NCI-H748 treated with DMSO at 0.1 percent for 48 hours (cell line): ENCODE results near the gene GRB2.
"Not testable (repeated sequence)": the region's sequence is repeated elsewhere in the genome, so short reads cannot be mapped to it uniquely, and the experiment has no call there.

Experiments
- DNase-seq: peaks from one replicate; lab custom pipeline; 2025; lab: John Stamatoyannopoulos, UW

The GRB2 gene

DNA sequence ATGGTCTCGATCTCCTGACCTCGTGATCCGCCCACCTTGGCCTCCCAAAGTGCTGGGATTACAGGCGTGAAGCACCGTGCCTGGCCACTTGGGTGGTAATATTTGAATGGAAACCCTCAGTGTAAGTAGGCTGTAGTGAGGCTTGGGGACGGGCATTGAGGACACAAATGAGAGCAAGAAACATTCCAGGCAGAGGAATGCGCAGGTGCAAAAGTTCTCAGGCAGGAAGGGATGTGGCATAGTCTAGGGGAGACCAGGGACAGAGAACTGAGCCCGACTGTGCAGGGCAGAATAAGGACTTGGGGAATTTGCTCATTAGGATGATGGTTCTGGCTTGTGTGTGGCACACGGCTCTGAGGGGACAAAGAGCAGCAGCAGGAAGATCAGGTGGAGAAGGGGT is 54.8 kb downstream of the GRB2 start:
- no peak for DNase-seq

DNA sequence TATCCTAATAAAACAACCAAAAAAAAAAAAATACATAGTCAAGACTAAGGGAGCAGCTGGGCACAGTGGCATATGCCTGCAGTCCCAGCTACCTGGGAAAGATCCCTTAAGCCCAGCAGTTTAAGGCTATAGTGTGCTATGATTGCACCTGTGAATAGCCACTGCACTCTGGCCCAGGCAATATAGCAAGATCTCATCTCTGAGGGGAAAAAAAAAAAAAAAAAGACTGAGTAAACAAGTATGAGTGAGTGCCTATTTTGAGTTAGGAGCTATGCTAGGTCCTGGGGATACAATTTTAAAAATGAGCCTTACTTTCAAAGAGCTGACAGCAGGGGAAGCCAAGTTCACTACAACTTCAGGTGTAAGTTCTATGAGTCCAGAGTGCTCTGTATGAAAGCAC is 55.4 kb downstream of the GRB2 start:
- DNase-seq, result no peak

DNA sequence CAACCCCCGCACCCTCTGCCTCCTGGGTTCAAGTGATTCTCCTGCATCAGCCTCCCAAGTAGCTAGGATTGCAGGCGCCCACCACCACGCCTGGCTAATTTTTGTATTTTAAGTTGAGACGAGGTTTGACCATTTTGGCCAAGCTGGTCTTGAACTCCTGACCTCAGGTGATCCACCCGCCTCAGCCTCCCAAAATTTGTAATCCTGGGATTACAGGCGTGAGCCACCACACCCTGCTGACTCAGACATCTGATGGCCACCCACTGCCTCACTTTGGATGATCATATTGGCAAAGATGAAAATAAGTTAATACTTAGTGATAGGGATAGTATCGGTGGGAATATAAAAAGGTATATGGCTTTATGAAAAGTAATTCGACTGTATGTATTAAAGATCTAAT is 55.9 kb downstream of the GRB2 start:
- no peak for DNase-seq

DNA sequence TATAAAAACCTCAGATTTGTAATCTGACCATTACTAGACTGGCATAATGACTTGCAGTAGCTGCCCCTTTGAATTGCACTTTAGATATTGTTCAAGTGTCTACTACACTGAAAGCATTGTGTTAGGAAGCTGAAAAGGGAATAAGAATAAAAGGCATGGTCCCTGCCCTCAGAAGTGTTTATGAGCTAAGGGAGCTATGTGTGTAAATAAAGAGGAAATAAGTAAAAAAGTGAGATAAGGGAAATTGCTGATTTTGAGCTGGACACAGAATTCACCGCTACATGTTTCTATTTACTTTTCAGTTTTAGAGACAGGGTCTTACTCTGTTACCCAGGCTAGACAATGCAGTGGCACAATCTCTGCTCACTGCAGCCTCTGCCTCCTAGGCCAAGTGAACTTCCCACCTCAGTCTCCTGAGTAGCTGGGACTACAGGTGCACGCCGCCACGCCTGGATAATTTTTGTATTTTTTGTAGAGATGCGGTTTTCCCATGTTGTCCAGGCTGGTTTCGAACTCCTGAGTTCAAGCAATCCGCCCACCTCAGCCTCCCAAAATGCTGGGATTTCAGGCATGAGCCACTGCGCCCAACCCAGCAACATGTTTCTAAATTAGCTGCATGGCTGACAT is 57.0 kb downstream of the GRB2 start:
- no peak for DNase-seq

DNA sequence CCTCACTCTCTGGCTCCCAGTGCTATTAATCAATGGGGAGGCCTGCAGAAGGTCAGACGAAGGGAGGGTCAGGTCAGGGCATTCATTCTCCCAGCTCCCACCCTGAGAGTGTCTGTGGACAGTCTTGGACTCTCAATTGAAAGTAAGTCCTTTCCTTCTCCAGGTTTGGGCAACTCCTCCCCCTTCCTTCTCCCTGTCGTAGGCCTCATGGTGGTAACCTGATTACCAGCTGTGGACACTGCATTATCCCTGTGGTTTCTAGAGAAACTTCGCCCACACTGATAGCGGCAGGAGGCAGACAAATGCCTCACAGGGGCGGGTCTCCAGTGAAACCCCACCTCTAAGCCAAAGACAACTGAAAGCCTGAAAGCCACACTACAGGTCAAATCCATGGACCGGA is 58.6 kb downstream of the GRB2 start:
- no peak for DNase-seq

DNA sequence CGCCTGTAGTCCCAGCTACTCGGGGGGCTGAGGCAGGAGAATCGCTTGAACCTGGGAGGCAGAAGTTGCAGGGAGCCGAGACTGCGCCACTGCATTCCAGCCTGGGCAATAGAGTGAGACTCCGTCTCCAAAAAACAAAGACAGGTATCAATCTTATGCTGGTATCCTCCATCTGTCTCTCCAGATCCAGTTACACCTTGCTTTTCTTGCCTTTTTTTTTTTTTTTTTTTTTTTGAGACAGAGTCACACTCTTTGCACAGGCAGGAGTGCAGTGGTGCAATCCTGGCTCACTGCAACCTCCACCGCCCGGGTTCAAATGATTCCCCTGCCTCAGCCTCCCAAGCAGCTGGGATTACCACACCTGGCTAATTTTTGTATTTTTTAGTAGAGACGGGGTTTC is 59.1 kb downstream of the GRB2 start:
- DNase-seq, result not testable (repeated sequence)

DNA sequence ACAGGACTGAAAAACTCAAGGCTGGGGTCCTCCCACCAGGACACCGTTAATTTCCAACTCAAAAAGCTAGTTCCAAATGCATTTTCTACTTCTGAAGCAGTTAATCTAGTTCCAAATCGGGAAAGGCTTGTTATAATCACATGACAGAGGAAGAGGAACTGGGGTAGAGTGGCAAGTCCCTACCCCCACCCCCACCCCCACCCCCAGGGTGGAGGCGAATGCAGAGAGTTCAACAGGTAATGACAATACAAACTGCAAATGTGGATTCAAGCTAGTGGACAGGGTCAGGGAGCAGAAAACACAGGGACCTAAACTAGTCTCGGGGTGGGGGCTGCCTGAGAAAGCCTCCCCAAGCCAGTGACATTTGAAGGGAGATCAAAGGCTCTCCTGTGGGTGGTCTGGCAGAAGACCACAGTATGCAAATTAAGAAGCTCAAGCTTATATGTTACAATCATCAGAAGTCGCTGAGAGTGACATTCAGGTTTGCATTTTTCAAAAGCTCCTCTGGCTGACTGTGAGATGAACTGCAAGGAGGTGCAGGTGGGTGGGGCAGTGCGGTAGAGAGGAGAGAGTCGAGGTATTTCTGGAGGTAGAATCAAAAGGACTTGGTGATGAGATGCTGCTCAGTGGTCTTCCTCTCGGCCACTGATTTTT is 59.8 kb downstream of the GRB2 start:
- DNase-seq, result no peak

DNA sequence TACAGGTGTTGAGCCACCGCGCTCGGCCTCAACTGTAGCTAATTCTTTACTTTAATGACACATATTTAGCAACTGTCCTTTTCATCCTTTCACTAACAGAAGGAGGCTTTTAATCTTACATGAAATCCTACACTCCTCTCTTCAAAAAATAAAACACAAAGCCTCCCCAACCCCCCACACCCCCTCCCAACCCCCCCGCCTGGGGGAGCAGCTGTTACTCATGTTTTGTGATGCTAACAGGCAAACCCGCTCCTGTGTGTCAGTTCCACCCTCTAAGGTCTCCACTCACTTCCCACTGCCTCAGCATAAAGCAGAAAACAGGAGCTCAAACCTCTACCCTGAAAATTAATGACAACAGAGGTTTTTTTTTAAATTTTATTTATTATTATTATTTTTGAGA is 60.8 kb downstream of the GRB2 start:
- DNase-seq, result no peak

DNA sequence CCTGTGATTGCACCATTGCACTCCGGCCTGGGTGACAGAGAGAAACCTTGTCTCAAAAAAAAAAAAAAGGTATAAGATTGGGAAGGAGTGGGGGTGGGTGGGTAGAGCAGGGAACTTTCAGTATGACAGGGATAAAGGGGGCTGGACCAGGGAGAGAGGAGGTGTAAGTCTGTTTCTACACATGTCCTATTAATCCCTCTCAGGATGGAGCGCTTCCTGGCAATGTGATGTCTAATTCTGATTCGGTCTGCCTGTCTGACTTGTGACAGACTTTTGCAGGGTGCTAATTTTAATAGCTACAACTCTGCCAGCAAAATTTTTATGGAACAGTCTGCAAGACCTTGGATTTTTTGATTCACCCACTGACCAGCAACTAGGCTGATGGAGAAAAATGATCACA is 62.5 kb downstream of the GRB2 start:
- DNase-seq, result no peak

DNA sequence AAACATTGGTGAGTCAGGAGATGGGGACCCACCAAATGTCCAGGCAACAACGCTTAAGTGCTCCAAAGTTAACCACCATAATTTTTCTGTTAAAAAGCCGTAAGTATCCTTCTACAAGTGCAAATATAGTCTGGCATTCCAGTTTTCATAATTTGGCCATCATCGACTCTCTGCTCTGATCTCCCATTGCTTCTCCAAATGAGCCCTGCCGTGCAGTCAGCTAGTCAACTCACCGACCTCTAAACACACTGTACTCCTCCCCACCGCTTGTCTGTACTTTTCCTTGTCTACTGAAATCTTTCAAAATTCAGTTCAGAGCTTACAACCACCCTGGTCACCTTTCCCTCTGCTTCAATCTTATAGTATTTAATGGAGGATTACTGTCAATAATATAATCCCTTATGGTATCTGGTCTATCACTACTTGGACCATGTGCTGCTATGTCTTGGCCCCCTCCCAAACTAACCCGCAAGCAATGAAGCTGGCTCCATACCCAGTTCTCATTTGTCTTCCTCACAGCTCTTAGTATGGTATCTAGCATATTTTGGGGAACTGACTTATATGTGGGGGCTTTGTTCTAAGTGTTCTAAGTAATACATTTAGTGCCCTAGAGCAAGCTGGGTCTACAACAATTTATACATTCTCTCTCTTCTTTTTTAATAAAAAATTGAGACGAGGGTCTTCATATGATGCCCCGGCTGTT is 63.5 kb downstream of the GRB2 start:
- DNase-seq, result no peak

DNA sequence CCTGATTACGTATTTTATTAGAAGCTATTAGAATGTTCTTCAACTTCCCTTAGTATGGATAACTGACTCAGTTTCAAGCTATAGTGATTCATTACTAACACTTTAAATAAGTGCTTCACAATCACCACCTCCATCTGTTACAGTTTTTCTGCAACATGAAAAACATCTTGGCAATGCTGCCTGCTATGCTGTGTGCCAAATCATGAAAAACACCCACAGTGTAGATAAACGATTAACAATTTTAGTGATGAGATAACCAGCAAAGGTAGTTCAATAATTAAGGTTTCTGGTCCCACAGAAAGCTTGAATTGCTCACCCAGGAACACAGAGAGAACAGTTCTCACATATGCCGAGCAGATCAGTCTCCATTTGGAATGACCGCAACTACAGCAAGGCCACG is 64.8 kb downstream of the GRB2 start:
- DNase-seq, result no peak

DNA sequence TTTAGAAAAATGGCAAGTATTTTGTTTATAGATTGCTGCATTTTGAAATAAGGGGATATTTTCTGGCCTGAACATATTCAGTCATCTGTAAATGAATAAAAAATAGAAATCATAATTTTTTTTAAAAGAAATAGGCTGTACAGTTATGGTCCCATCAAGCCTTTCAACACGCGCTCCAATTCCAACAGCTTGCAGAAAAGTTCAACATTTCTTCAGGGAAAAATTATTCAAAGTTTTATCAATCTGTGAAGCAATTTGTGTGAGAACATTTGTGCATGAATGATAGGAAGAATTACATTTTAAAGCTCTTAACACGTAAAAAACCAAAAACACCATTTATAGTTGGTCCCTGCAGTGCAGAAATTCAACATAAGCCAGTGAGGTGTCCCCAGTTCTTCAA is 65.5 kb downstream of the GRB2 start:
- DNase-seq, result no peak

DNA sequence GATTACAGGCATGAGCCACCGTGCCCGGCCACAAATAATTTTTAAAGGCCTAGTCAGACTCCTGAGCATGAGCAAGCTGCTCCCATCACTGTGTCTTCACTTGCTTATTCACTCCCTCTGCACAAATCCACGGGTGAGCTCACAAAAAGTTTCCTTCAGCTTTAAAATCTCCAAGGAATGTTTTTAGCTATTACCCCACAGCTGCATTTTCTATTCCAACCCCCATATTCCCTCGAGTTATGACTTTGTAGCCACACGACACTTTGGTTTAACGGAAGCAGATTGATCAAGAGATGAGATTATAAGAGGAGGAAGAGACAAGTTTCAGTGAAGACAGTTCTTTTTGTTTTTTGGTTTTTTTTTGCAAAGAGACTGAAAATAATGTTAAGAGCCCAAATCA is 67.1 kb downstream of the GRB2 start:
- no peak for DNase-seq

DNA sequence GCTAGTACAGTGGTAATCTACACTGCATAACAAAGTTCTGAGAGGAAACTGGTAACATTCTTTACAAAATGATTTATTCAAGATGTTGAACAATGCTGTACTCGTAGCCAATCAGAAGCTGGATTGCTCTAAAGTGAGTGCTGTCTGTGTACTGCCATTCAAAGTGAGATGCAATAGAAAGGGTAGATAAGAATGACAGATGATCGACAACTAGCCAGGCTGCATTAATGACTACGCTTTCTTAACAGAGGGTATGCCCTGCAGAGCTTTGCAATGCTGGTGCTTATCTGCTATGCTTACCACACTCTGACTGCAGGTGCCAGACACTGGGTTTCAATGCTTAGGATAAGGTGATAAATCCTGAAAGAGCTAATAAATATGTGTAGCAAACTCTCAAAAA is 70.2 kb downstream of the GRB2 start:
- DNase-seq, result no peak

DNA sequence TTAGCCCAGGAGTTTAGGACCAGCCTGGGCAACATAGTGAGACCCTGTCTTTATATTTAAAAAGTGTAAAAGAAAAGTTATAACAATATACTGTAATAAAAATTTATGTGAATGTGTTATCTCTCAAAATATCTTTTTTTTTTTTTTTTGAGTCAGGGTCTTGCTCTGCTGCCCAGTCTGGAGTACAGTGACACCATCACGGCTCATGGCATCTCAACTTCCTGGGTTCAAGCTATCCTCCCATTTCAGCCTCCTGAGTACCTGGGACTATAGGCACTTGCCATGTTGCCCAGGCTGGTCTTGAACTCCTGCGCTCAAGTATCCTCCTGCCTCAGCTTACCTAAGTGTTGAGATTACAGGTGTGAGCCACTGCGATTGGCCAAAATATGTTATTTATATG is 70.8 kb downstream of the GRB2 start:
- DNase-seq, result no peak

DNA sequence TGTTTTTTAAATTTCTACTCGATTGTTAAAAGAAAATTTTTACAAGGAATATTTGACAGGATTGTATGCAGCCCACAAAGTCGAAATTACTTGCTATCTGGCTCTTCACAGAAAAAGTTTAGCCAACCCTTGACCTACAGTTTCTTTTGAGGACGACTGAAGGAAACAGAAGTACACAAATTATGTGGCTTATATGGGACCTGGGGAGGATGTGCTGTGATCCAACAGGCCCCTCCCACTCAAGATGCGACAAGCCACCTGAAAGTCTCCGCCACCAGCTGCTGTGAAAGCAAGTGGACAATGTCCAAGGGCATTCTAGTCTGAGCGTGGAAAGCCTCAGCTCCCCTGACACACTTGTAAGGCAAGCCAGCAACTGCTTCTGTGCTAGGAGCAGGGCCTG is 73.8 kb downstream of the GRB2 start:
- DNase-seq, result no peak

DNA sequence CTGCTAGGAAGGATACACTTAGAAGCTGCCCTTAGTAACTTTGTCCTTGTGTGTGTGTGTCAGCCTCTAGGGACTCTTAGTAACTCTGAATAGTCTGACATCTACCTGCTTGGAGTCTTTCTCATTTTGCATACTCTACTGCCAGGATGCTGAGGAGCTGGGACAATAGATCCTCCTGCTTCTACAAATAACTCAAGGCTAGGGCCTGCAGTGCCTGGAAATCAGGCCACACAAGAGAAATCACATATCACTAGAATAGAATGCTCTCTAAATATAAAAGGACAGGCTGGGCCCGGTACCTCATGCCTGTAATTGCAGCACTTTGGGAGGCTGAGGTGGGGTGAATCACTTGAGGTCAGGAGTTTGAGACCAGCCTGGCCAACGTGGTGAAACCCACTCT is 77.7 kb downstream of the GRB2 start:
- no peak for DNase-seq

DNA sequence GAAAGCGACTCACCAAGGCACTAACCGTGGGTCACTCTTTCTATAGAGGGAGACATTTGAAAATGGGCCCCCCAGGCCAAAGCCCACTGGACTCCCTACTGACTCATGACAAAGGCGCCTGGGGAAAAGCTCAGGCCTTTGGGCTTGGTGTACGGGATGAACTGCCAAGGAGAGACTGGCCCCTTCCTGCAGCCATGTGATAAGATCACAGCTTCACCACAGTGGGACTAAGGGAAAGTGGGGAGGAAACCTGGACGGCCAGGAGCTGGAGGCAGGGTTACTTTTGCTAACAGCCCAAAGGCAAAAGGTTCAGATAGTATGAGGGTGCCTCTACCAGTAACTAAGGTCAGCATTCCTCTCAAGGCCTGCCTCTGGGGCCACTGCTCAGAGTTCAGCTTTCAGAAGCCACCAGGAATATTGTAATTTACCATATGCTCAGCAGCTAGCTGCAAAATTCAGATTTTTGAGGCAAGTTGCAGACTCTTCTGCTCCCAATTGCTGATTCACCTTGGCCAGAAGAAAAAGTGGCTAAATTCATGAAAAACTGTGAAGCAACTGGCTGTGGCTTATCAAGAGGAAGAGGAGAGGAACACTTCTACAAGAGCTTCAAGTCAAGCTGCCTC is 79.1 kb downstream of the GRB2 start:
- DNase-seq, result no peak

DNA sequence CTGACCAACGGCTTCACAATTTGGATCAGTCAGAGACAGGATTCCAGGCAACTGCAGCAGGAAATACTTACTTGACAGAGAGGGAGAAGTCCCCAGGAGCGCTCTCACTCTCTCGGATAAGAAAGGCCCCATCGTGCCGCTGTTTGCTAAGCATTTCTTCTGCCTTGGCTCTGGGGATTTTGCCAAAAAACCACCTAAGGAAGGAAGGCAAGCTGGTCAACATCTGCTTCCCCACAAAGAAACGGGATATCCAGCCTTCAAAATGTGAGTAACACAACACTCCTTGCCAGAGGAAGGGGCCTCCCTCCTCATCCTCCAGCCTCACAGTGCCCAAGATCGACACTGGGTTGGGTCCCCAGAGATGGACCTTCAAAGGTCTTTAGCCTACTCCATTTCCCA is 79.7 kb downstream of the GRB2 start:
- DNase-seq, result no peak

DNA sequence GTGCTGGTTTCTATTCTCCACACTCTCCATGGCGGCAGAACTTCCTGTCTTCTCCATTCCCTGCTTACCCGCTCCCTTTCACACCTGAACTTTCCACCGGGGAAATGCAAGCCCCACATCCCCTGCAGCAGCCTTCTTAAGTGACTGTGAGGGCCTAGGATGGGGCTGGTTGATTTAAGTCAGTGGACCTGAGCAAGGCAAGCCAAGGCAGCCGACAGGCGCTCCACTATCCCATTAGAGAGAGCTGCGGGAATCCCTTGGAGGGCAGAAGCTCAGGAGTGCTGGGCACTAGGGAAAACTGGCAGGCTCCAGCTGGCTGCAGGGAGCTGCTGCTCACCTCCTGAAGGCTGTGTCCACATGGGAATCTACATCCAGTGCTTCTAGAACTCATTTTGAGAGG is 80.1 kb downstream of the GRB2 start:
- DNase-seq, result no peak

DNA sequence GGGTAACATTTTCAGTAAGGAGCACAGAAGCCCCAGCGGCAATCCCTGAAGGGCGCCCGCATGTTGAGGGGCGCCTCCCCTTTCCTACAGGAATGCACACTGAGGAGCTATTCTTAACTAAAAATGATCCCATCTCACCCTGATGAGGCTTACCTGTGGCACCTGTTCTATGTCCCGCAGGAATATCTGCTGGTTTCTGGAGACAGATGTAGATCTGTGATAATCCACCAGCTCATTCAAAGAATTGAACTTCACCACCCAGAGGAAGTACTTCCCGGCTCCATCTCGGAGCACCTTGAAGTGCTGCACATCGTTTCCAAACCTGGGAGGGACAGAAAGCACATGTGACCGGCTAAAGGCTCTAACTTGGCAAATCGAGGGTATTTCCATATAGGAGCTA is 84.0 kb downstream of the GRB2 start:
- no peak for DNase-seq

DNA sequence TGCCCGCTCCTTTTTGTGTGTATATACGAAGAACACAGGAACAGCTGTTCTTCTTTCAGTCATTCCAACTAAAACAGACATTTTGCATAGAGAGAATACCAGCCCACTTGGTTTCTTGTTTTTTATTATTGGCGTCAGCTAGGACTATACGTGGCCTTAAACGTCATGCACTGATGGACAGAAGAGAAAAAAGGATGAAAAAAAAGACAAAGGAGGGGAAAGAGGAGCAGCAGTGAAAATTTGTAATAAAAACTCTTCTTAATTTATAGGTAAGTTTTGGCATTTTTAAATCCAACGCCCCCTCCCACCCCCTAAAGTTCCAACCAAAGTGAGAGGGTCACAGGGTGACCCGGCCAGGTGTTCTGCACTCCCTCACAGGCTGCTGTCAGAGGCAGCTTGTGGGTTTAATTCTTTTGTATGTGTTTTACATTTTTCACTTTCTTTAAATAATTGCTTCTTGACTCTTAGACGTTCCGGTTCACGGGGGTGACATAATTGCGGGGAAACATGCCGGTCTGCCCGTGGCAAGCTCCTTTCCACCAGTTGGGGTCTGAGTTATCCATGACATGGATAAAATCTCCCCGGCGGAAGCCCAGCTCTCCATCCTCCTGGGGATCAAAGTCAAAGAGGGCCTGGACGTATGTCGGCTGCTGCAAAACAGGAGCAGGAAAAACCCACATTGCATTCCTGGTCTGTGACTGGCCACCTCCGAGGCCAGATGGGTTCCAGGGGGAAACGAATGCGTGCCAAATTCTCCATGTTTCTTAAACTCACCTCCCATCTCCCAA is 85.4 kb downstream of the GRB2 start:
- DNase-seq, result no peak
